Measurements from ENCODE around the gene PRDM16.

- TF ChIP-seq EZH2phosphoT487 (IDR thresholded peaks at IDR 0.05; ENCODE audit: unreplicated experiment) (no peak), ZNF331 (CRISPR knock-in tag; IDR thresholded peaks at IDR 0.05; ENCODE audit: low read depth) (no peak), CTCF (conservative IDR thresholded peaks at IDR 0.05; ENCODE audit: low read depth in 2 of 2) (no peak), POLR2AphosphoS5 (IDR thresholded peaks at IDR 0.05; ENCODE audit: low read depth) (no peak), NANOG (IDR thresholded peaks at IDR 0.05; ENCODE audit: borderline replicate concordance) (no peak), CREB1 (CRISPR knock-in tag; IDR thresholded peaks at IDR 0.05; ENCODE audit: low read depth) (no peak), EZH2 (IDR thresholded peaks at IDR 0.05; ENCODE audit: low read depth, unreplicated experiment) (no peak), ETS1 (IDR thresholded peaks at IDR 0.05) (no peak), REST (IDR thresholded peaks at IDR 0.05; ENCODE audit: unreplicated experiment) (no peak), JUNB (IDR thresholded peaks at IDR 0.05; ENCODE audit: unreplicated experiment) (no peak), ZNF114 (CRISPR knock-in tag; IDR thresholded peaks at IDR 0.05) (no peak)
Observed at GRCh38 chr1:3180915-3181314, 111.9 kb downstream of the PRDM16 start.

All from GM23338 (cell line).